Fibroblast of skin of left quadriceps (primary cell): ENCODE results near the gene COA3.

Experiments used
- DNase-seq, 2 experiments: peaks; one replicate each; pipeline ENCODE4 v3.0.0-alpha.2; 2013; ENCODE audit warnings: low read depth in 2 of 2

Gene COA3, protein sequence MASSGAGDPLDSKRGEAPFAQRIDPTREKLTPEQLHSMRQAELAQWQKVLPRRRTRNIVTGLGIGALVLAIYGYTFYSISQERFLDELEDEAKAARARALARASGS

DNA sequence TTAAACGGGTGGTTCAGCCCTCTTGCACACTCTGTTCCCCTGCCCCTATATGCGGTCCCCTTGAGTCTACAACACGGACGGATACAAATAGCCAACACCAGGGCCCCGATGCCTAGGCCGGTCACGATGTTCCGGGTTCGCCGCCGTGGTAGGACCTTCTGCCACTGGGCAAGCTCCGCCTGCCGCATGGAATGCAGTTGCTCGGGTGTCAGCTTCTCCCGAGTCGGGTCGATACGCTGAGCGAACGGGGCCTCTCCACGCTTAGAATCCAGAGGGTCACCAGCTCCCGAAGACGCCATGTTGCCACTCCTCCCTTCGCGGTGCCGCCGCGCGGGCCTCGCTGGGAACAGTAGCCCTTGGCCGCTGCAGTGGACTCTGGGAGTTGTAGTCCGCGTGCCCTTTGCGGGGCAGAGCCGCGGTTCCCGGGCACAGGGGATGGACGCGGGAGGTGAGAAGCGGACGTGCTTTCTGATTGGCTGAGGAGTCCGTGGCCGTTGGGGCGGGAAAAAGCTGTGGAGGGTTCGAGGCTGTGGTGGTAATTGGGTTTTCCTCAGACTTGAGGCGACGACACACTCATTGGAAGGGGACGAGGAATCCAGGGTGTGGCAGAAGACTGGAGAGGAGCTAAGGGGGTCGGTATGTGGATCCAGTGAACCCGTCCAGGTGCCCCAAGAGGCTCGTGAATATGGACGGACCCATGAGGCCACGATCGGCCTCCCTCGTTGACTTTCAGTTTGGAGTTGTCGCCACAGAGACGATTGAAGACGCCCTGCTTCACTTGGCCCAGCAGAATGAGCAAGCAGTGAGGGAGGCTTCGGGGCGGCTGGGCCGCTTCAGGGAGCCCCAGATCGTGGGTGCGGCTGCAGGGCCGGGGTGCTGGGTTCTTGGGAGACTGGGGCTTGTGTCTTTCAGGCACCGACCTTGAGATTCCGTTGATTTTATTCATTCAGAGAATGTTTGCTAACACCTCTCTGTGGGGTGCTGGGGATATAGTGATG is at the start of gene COA3, which contains the start of gene CNTD1:
TSS of gene COA3 (minus strand) at position 322 of the 998 bp plus-strand sequence. CDS start at position 299, 23 bp downstream.
TSS of gene CNTD1 (plus strand) at position 479 of the 998 bp plus-strand sequence. CDS start at position 686, 207 bp downstream.
- peak; percentile 69 to 71 for DNase-seq

DNA sequence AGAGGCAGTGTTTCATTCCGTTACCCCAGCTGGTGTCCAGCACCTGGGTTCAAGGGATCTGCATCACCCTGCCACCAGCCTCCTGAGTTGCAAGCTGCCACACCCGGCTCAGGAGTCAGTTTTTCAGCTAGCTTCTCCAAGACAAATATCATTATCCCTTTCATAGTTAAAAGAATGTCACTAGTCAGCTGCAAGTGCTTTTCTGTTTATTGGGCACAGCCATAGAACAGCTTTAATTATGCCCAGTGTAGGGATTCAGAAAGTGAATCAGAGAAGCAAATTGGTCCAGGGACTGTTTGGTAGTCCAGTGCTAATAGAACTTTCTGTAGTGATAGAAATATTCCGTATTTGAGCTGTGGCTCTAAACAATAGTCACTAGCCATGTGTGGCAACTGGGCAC is 49.6 kb upstream of the COA3 start:
- no peak for DNase-seq

DNA sequence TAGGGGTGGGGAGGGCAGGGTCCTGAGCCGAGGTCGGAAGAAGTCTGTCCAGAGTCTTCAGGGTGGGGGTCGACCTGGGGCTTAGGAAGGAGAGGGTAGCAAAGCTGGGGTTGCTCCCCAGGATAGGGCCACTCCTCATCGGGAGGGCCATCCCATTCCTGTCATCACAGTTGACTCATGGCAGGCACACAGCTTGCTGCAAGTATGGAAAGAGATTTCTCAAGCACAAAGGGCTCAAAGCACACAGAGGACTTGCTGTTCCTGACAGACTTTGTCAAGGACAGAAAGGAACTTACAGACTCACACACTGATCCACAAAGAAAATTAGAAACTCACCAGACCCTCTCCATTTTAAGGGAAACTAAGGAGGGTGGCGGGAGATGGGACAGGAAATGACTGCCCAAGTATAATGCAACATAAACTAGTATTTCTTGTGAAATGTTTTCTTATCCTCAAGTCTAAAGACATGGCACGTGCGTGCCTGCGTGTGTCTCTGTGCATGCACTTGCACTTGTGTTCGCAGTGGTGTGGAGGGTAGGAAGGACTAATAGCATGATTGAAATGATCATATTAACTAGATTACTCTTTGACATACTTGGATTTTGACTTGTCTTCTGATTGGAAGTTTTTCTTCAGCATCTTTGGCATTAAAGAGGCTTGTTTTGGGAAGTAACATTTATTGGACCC is 48.2 kb upstream of the COA3 start:
- DNase-seq: no peak

DNA sequence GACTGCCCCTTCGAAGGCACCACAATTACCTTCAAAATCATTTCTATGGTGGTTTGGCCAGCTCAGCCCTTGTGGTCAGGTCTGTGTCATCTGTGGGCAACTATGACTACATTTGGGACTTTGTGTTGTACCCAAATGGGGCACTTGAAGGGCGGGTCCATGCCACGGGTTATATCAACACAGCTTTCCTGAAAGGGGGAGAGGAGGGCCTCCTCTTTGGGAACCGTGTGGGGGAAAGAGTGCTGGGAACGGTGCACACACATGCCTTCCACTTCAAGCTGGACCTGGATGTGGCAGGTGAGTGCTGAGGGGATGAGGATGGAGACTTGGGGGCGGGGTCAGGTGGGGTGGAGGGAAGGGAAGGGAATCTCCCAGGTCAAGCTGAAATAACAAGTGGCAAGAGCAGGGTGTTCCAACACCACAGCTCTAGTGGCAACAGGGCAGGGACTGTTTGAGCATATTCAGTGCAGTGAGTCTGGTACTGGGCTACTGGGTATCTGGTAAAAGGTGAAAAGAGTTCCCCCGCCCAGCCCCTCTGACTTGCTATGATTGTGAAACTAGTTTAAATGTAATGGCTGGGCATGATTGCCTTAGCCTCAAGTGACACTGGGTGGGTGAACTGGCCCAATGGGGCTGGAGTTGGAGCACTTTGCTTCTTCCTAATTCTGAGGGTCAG is 47.6 kb upstream of the COA3 start:
- DNase-seq: no peak

DNA sequence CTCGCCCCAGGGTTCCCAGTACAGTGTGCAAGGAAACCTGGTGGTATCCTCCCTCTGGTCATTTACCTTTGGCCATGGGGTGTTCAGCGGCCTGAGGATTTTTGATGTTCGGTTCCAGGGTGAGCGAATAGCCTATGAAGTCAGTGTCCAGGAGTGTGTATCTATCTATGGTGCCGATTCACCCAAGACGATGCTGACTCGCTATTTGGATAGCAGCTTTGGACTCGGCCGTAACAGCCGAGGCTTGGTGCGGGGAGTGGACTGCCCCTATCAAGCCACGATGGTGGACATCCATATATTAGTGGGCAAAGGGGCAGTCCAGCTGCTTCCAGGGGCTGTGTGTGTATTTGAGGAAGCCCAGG is 47.0 kb upstream of the COA3 start:
- no peak for DNase-seq

DNA sequence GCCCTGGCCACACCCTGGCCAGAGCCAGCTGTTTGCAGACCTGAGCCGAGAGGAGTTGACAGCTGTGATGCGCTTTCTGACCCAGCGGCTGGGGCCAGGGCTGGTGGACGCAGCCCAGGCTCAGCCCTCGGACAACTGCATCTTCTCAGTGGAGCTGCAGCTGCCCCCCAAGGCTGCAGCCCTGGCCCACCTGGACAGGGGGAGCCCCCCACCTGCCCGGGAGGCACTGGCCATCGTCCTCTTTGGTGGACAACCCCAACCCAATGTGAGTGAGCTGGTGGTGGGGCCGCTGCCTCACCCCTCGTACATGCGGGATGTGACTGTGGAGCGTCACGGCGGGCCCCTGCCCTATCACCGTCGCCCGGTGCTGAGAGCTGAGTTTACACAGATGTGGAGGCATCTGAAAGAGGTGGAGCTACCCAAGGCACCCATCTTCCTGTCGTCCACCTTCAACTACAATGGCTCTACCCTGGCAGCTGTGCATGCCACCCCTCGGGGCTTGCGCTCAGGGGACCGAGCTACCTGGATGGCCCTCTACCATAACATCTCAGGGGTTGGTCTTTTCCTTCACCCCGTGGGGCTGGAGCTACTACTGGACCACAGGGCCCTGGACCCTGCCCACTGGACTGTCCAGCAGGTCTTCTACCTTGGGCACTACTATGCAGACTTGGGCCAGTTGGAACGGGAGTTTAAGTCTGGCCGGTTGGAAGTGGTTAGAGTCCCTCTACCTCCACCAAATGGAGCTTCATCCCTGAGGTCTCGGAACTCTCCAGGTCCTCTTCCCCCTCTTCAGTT is 46.5 kb upstream of the COA3 start:
- DNase-seq: no peak

DNA sequence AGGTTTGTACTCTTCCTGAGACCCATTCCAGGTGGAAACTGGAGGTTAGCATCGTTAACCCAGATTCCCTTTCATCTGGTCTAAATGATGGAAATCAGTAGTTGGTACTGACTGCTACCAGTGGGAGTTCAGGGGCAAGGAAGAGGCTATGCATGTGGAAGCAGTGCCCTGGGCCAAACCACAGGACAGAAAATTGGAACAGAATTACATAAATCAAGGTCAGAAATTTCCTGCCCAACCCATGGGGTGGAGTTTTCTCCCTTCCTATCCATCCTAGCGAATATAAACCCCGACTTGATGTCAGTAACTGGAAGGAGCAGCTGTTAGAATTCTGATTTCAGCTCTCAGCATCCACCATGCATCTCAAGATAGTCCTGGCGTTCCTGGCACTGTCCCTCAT is 45.8 kb upstream of the COA3 start, which contains the start of gene AOC2:
TSS of gene AOC2 (plus strand) at position 310 of the 400 bp plus-strand sequence. CDS start at position 357, 47 bp downstream.
- no peak for DNase-seq

DNA sequence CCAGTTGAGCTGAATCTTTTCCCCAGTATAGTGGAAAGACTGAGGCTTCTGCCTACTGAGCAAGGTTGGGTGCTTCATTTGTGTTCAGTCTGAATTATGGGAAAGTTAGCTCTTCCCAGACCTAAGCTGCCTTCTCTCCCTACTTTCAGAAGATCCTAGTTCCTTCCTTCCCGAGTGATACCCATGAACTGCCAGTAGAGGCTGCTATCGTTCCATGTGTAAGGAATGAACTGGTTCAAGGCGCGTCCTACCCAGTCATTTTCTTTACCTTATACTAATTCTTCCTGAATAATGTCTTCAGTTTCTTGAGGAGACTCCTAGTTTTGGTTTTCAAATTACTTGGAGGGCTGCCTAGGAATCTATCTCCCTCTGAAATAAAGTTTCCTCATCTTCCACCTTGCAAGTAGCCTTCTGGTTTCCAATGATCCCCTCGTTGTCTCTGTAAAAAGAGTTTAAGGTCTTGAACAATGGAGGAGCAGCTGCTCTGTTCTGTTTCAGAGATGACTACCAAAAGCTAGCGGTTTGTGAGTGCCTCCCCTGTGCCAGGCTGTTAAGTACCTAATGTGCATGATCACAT is 44.9 kb upstream of the COA3 start:
- DNase-seq: peak; percentile 21 to 41

DNA sequence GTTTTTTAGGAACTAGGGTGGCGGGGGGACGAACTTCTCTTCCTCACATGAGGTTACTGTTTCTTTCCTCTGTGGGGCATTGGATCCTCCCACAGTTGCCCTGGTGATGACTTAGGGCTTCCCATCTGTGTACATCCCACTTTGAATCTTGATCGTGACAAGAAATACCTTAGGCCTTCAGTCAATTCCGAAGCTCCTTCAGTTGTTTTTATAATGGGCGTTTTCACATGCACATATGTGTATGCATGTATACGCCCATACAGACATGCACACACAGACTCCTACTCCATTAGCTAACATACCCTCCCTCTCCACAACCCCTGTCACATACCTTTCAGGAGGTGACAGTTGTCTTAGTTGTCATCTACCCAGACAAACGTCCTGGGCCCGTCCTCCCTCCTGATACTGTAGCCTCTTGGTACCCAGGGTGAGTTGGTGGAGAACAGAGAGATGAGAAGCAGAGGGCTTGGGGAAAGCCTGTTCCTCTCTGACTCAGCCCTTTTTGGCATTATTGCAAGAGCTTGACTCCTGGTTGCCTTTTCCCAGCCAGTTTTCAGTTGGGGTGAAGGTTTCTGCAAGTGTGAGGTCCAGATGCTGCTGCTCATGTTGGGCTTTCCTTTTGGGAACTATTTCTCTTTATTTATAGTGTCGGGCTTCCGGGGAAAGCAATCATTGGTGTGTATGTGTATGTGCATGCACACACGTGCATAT is 43.6 kb upstream of the COA3 start:
- no peak for DNase-seq

DNA sequence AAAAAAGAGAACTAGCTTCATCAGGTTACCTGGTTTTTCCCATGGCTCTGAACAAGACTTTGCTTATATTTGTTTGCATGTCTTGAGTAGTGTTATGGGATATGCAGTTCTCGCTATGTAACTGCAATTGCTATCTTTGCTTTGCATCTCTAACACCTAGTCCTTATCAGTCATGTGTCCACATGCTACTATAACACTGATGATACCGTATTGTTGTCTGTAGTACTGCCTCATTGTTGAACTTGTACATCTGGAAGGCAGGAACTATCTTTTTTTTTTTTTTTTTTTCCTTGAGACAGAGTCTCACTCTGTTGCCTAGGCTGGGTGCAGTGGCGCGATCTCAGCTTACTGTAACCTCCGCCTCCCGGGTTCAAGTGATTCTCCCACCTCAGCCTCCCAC is 37.2 kb upstream of the COA3 start:
- DNase-seq: no peak

DNA sequence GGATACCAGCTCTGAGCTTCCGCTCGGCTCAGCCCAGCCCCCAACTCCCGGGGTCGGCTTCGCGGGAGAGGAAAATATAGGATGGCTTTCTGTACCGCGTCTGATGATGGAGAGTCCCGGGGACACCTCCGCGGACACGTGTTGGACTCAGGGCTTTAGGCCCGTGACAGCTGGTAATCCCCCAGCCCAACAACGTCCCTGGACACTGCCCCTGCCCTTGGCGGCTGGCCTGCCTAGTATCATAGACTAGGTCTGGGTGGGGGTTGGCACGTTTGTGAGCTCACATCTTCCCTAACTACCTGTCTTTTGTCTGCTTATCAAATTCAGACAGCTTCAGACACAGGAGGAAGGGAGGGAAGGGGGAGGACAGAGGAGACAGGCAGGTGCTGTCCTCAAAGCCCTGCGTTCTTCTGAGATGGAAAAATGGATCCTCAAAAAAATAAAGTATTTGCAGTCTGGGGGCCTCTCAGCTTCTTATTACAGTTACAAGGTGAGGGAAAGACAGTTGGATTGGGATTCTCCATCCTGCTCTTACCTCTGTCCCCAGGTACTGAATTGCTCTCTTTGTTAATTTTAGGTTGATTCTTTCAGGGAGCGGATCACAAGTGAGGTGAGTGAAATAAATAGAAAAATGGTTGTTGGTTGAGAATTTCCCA is 35.4 kb upstream of the COA3 start:
- no peak for DNase-seq

DNA sequence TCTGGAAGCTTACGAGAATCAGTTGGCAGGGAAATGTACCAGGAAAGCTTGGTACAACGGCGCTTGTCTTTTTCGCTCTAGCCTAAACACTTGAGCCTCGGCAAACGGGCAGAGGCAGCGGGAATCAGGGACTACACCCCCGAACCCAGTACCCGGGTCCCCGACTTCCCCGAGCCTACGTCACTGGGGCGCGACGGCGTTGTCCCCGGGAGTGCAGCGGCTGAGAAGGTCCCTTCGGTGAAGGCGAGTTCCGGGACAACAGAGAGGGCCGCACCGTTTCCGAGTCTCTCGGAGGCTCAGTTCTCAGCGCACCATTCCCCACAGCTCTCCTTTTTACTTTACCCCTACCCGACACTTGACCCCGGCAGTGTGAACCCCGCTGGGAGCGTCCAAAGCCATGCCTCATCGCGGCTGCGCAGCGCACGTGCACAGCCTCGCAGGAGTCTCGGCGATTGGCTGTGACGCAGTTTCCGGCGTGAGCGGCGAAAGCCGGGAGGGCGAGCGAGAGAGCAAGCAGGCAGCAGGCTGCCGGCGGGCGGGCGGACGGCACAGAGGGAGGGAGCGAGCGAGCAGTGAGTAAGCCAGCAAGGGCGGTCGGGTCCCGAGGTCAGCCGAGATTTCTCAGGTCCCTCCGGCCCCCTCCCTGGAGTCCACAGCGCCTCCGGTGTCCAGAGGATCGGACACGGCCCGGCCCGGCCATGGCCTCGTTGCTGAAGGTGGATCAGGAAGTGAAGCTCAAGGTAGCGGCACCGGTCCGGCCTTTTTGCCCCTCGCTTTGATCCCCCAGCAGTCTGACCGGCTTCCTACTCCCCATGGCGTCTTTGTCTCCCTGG is 34.6 kb upstream of the COA3 start, which contains the start of gene PSME3:
TSS of gene PSME3 (plus strand) at position 464 of the 833 bp plus-strand sequence. CDS start at position 699, 235 bp downstream.
- peak; percentile 61 to 65 for DNase-seq

DNA sequence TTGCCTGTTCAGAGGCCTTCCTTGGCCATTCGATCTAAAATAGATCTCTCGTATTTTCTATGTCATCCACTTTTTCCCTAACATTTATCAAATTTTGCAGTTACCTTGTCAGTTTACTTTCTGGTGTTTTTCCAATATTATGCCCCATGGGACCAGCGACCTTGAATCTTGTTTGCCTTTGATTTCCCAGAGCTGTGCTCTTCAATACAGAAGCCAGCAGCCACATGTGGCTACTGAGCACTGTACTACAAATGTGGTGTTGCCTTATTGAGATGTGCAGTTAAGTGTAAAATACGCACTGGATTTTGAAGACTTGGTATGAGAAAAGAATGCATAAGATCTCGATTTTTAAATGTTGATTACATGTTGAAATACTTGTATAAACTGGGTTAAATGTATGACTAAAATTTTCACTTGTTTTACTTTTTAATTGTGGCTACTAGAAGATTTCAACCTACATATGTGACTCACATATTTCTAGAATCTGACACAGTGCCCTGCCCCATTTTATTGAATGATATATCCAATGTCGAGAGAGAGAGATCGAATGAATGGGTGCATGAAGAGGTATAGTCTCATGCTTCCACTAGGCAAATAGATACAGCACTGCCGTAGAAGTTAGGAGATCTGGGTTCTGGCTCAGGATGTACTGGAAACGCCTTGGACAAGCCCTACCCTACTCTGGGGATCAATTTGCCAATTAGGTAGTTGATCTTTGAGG is 33.9 kb upstream of the COA3 start:
- DNase-seq: no peak

DNA sequence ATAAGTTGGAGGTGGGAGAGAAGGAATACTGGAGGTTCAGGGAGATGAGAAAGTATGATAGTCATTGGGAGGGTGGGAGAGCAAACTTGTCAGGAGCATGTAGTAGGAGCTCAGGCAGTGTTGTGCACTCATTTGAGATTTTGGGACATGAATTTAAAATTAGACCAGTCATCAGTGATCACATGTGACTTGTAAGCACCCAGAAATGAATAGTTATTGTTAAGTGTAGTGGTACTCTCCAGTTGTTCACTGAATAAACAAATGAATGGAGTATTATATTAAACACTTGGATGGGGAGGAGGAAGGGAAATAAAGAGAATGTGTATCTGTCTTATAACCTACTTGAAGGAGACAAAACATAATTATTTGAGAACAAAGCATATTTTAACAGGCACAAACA is 32.5 kb upstream of the COA3 start:
- no peak for DNase-seq

DNA sequence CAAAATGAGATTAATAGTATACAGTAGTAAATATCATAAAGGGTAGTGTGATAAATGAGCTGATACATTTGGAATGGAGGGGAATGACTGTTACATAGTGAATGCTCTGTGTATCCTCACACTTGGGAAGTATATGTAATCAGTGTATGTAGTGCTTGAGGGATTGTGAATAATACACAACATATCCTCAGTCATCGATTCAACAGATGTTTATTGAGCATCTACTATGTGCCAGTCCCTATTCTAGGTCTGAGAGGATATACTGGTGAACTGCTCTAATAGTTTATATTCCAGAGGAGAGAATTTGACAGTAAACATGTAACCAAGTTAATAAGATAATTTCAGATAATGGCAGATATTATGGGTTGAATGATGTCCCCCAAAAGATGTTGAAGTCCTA is 29.0 kb upstream of the COA3 start:
- no peak for DNase-seq

DNA sequence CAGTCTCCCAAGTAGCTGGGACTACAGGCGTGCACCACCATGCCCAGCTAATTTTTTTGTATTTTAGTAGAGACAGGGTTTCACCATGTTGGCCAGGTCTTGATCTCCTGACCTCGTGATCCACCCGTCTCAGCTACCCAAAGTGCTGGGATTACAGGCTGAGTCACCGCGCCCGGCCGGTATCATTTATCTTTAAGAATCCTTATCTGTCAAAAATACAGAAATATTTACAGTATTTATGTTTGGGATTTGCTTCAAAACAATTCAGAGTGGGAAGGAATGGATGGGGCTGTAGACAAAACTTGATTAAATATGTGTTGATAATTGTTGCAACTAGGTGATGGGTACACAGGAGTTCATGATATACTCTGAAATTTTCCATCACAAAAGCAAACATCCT is 22.7 kb upstream of the COA3 start:
- no peak for DNase-seq

DNA sequence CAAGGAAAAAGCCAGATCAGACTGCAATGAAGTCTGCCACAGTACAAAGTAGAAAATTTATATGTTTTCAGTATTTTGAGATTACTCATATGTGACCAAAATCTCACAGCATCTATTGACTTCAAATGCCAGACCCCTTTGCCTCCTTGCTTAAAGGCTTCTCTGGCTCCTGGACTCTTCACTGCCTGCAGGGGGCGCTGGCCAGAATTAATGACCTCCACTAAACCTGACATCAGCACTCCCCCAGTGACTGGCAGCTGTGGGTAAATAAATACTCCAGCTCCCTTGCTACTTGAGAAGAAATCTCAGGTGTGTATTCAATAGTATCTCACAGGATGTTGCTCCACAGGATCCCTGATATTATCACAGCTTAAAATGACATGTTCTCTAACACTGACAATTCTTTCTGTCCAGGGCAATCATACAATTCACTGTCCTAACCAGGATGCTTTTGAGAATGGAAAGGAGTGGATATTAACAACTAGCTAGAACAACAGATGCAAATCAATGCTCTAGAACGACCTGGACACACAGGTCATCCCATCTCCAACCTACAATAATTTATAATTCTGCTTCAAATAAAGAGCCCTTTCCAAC is 21.5 kb upstream of the COA3 start:
- no peak for DNase-seq
